Endothelial cell of umbilical vein (primary cell): Measurements from ENCODE around the gene TTC17.

Experiments
- CTCF ChIP-seq, 2 donors: IDR thresholded peaks; 1 replicate in 1 of 2; 2 replicates in 1 of 2; pipeline ENCODE4 v1.5.1; 2011; ENCODE audit warnings: low read length in 2 of 2, mild to moderate bottlenecking in 2 of 2, moderate library complexity in 2 of 2, control low read depth in 1 of 2, inconsistent platforms in 1 of 2, low read depth in 1 of 2; ENCODE audit not compliant: insufficient read depth in 1 of 2; ENCODE audit errors: extremely low read depth in 1 of 2
- EZH2 ChIP-seq: IDR thresholded peaks from 2 replicates; pipeline ENCODE4 v1.6.1; 2012; ENCODE audit warnings: borderline replicate concordance, low read depth, mild to moderate bottlenecking, moderate library complexity, low read length, inconsistent platforms; ENCODE audit not compliant: severe bottlenecking
- MAX ChIP-seq: IDR thresholded peaks from 2 replicates; pipeline ENCODE4 v1.6.1; 2011; ENCODE audit not compliant: insufficient read depth, insufficient read length
- MYC ChIP-seq: IDR thresholded peaks from one replicate; pipeline ENCODE4 v1.6.1; 2011; ENCODE audit warnings: mild to moderate bottlenecking, low read depth, low read length
- POLR2A ChIP-seq: IDR thresholded peaks from 2 replicates; pipeline ENCODE4 v1.6.1; 2012; ENCODE audit warnings: low read depth, mild to moderate bottlenecking, control low read depth, low read length
- POLR2AphosphoS5 ChIP-seq: IDR thresholded peaks from 2 replicates; pipeline ENCODE4 v1.6.1; 2012; ENCODE audit warnings: low read depth, mild to moderate bottlenecking, control low read depth, low read length, moderate library complexity; ENCODE audit not compliant: insufficient read depth

- no peak for TF ChIP-seq CTCF (IDR thresholded peaks at IDR 0.05; ENCODE audit: extremely low read depth in 1 of 2, insufficient read depth in 1 of 2, low read depth in 1 of 2, low read length in 2 of 2)
- TF ChIP-seq POLR2A, result no peak
- no peak for TF ChIP-seq EZH2
- TF ChIP-seq MAX, result no peak
- TF ChIP-seq MYC, result no peak
- no peak for TF ChIP-seq POLR2AphosphoS5
These were observed 20.2 kb downstream of the TTC17 start for GRCh38 chr11:43378897-43379296.
